ENCODE data around the gene HEATR5B. TPM values are rescaled to one million over a fixed set of nuclear protein-coding genes. Genes with fewer than 3 reads are reported as not detected.

Gene HEATR5B
- total and polyA plus RNA-seq, 9 of the 15 experiments (the other 6 are each of a cell fraction or from before 2014, with no cell fraction given): 4.2 to 21.7 (median 12.2) TPM

GRCh38 chr2:37096568-37096967, 12.4 kb upstream of the HEATR5B start (continued):
- TF ChIP-seq, protein P1, sequence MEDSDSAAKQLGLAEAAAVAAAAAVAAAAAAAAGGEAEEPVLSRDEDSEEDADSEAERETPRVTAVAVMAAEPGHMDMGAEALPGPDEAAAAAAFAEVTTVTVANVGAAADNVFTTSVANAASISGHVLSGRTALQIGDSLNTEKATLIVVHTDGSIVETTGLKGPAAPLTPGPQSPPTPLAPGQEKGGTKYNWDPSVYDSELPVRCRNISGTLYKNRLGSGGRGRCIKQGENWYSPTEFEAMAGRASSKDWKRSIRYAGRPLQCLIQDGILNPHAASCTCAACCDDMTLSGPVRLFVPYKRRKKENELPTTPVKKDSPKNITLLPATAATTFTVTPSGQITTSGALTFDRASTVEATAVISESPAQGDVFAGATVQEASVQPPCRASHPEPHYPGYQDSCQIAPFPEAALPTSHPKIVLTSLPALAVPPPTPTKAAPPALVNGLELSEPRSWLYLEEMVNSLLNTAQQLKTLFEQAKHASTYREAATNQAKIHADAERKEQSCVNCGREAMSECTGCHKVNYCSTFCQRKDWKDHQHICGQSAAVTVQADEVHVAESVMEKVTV (CRISPR knock-in tag; IDR thresholded peaks at IDR 0.05): no peak
- no peak for TF ChIP-seq ZBTB33 (CRISPR knock-in tag; IDR thresholded peaks at IDR 0.05)
- TF ChIP-seq, protein P2, sequence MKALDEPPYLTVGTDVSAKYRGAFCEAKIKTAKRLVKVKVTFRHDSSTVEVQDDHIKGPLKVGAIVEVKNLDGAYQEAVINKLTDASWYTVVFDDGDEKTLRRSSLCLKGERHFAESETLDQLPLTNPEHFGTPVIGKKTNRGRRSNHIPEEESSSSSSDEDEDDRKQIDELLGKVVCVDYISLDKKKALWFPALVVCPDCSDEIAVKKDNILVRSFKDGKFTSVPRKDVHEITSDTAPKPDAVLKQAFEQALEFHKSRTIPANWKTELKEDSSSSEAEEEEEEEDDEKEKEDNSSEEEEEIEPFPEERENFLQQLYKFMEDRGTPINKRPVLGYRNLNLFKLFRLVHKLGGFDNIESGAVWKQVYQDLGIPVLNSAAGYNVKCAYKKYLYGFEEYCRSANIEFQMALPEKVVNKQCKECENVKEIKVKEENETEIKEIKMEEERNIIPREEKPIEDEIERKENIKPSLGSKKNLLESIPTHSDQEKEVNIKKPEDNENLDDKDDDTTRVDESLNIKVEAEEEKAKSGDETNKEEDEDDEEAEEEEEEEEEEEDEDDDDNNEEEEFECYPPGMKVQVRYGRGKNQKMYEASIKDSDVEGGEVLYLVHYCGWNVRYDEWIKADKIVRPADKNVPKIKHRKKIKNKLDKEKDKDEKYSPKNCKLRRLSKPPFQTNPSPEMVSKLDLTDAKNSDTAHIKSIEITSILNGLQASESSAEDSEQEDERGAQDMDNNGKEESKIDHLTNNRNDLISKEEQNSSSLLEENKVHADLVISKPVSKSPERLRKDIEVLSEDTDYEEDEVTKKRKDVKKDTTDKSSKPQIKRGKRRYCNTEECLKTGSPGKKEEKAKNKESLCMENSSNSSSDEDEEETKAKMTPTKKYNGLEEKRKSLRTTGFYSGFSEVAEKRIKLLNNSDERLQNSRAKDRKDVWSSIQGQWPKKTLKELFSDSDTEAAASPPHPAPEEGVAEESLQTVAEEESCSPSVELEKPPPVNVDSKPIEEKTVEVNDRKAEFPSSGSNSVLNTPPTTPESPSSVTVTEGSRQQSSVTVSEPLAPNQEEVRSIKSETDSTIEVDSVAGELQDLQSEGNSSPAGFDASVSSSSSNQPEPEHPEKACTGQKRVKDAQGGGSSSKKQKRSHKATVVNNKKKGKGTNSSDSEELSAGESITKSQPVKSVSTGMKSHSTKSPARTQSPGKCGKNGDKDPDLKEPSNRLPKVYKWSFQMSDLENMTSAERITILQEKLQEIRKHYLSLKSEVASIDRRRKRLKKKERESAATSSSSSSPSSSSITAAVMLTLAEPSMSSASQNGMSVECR (CRISPR knock-in tag; IDR thresholded peaks at IDR 0.05): no peak
